Measurements from ENCODE around the gene OPA1.

Gene OPA1, protein sequence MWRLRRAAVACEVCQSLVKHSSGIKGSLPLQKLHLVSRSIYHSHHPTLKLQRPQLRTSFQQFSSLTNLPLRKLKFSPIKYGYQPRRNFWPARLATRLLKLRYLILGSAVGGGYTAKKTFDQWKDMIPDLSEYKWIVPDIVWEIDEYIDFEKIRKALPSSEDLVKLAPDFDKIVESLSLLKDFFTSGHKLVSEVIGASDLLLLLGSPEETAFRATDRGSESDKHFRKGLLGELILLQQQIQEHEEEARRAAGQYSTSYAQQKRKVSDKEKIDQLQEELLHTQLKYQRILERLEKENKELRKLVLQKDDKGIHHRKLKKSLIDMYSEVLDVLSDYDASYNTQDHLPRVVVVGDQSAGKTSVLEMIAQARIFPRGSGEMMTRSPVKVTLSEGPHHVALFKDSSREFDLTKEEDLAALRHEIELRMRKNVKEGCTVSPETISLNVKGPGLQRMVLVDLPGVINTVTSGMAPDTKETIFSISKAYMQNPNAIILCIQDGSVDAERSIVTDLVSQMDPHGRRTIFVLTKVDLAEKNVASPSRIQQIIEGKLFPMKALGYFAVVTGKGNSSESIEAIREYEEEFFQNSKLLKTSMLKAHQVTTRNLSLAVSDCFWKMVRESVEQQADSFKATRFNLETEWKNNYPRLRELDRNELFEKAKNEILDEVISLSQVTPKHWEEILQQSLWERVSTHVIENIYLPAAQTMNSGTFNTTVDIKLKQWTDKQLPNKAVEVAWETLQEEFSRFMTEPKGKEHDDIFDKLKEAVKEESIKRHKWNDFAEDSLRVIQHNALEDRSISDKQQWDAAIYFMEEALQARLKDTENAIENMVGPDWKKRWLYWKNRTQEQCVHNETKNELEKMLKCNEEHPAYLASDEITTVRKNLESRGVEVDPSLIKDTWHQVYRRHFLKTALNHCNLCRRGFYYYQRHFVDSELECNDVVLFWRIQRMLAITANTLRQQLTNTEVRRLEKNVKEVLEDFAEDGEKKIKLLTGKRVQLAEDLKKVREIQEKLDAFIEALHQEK

DNA sequence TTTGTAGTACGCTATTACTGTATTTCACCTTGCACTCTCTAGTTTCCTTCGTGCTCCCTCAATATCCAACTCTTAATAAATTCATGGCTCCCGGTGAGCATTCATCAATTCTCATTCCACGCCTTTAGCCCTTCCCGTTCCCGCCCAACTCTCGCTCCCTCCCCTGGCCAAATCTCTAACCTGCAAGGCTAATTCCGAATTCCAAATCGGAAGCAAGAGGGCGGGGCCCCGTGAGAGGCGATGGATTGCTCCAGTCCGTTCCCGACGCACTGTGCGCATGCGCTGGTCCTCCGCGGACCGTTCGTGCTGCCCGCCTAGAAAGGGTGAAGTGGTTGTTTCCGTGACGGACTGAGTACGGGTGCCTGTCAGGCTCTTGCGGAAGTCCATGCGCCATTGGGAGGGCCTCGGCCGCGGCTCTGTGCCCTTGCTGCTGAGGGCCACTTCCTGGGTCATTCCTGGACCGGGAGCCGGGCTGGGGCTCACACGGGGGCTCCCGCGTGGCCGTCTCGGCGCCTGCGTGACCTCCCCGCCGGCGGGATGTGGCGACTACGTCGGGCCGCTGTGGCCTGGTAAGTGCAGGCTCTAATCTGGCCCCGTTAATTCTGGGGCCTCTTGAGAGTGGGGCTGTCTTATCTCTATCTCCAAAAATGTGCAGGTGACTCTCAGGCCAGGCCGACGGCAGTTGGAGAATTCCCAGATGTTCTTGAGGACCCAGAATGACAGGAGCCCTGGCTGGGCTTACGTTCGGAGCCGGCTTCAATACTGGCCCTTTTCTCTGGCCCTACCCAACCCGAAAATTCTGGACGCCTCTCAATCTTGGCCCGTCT is at the start of gene OPA1:
Gene OPA1, plus strand, starts transcription at position 368 of the 827 bp plus-strand sequence. Its CDS starts 170 bp downstream, at position 538.
- peak; percentile 89 for DNase-seq

GRCh38 chr3:193544289-193544688 is 48.7 kb upstream of the OPA1 start:
- DNase-seq = no peak

- no peak for DNase-seq
Observed at GRCh38 chr3:193545304-193545703, 47.7 kb upstream of the OPA1 start.

GRCh38 chr3:193546129-193546528 is 46.9 kb upstream of the OPA1 start:
- no peak for DNase-seq

DNA sequence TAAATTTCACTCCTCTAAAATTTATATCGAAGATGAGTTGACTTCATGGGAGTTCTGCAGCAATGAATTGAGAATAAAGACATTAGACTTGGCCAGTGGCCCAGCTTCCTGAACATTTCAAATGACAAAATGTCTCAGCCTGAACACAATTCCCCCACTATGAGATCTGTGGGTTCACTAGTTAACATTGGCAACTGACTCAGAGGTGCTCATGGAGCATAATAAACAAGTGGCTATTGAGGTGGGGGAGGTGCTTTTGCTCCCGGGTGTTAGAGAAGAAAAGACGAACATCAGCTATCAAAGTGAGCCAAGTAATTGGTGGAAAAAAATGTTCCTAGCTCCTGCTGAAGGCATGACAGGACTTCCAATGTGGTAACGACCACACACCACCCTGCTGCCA is 44.6 kb upstream of the OPA1 start:
- DNase-seq = no peak

- DNase-seq = no peak
Observed at GRCh38 chr3:193552923-193553322, 40.1 kb upstream of the OPA1 start.

DNA sequence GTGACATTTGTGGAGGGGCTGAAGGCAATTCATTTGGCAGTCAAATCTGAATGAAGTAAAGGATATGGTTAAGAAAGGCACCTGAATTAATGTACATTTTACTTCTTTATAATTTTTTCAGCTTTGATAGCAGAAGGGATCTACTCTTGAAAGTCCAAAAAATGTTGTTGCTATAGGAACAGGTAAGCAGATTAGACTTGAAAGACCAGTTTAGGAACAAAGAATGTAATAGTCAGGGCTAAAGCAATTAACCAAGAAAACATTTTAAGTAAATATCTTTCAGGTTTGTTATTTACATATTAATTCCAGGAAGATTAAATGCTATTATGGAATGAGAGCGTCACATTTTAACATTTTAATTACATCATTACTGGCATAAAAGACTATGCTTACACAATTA is 39.4 kb upstream of the OPA1 start:
- no peak for DNase-seq

DNA sequence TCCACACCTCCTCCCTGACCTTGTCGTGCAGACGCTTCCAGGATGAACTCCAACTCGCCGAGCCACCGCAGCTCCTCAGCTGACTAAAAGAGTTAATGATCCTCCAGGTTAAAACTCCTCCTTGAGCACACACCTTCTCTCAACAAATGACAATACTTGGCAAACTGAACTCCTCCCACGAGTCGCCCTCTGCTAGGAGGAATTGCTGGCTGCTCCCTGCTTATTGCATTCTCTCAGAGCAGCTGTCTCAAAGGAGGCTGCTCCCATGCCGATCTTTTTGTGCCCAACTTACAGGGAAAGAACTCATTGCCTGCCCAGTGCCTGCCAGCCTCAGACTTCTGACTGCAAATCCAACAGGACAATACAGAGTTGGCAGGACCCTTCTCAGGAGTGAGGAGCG is 38.2 kb upstream of the OPA1 start, which contains the start of gene ATP13A4:
Gene ATP13A4, minus strand, starts transcription at position 85 of the 400 bp plus-strand sequence. CDS start 96 bp downstream, outside the sequence.
- DNase-seq = no peak

DNA sequence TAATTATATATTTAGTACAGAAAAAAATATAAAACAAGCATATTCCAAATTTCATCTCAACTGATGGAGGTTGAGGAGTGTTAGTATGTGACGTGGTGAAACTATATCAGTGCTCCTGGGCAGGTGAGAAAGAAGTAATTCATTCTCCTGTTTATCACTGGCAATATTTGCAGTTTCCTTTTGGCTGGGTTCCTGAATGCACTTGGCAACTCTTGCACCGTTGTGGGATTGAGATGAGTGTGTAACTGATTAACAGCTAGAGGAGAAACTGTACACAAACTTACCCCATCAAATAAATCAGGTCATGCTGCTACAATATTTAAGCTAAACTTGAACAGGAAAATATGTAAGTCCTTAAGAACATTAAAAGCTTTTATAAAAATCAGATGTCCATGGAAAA is 36.2 kb upstream of the OPA1 start:
- DNase-seq = no peak

GRCh38 chr3:193559100-193559499 is 33.9 kb upstream of the OPA1 start:
- no peak for DNase-seq

DNA sequence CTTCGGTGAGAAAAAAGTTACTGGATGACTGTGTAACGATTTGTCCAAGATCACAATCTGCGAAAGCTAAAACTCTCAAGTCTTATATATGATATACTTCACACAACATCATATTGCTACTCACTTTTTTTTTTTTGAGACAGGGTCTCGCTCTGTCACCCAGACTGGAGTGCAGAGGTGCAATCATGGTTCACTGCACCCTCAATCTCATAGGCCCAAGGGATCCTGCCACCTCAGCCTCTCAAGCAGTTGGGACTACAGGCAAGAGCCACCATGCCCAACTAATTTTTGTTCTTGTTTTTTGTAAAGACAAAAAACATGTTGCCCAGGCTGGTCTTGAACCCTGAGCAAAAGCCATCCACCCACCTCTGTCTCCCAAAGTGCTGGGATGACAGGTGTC is 32.9 kb upstream of the OPA1 start:
- no peak for DNase-seq

DNA sequence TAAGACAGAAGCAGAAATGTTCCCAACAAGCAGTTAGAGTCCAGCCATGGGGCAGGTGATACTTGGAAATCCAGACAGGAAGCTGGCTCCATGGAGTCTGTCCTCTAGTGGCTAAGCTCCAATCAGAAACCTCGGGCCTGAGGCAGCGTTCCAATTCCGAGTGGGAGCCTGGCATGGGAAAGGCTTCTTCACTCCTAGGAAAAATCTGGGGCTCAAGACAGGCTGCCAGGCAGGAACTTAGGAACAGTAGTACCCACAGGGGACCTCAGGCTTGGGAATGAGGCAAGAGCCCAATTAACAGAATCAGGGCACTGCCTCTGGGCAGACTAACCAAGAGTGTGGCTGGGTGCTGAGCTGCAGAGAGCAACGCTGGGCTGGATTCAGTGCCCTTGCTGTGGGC is 32.1 kb upstream of the OPA1 start:
- no peak for DNase-seq

DNA sequence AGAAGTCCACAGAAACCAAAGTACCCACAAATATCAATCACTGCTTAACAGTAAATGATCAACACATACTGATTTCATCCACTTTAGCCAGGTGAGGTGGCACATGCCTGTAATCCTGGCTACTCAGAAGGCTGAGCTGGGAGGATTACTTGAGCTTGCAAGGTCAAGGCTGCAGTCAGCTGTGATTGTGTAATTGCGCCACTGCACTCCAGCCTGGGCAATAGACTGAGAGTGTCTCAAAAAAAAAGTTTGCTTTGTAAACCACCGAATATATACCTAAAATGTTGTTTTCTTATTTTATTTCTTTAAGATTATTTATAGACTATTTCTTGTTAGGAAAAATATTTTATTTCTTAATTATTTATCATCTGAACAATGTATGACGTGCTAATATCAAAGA is 29.6 kb upstream of the OPA1 start:
- no peak for DNase-seq

DNA sequence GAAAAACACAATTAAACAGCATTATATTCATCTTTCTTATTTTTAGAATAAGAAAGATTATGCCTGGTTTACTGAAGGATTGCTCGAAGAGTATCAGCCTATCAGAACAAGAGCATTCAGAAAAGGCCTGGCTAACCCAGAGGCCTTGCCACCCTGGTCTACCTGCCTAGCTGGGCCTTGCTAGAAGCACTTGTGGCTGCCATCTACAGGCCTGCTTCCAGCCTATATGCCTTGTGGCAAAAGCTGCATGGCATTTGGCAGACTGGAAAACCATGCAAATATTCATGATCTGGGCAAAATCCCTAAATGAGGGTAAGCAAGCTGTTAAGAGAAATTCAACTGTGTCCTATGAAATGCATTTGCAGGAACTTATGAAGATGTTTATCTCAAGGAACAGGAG is 29.0 kb upstream of the OPA1 start:
- DNase-seq = no peak

GRCh38 chr3:193569119-193569518 is 23.9 kb upstream of the OPA1 start:
- no peak for DNase-seq

GRCh38 chr3:193572426-193572908 is 20.5 kb upstream of the OPA1 start:
- DNase-seq = peak; percentile 36

DNA sequence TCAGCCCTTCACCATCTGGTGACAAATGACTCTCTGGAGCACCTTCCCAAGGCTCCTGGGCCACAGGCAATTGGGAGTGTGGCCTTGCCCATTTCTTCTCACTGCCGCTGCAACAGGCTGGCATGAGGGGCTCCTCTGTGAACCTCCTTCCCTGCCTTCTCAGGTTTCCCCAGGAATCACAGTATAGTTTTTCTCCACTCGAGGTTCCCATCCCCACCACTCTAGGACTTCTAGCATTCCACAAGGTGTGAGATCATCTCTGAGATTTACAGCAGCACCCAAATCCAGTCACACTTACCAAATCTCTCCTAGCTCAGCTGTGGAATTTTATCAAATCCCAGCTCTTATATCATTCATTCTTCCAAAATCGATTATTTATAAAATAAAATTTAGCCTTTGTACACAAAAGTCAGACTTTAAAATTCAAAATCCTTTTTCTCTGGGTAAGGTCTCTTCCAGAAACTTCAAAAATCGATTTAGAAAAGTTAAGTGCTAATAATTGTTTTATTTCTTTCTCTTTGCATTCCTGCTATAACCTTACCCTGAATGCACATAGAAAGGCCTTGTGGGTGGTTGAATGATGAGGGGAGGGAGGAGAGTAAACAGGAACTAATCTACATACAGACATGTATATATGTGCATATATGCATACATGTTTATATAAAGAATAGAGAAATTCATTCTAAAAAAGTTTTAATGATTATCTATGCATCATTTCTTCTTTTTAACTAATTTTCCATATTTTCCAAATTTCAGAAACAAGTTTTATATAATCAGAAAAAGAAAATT is 19.4 kb upstream of the OPA1 start:
- DNase-seq = no peak

- no peak for DNase-seq
Observed at GRCh38 chr3:193574488-193575070, 18.4 kb upstream of the OPA1 start.

DNA sequence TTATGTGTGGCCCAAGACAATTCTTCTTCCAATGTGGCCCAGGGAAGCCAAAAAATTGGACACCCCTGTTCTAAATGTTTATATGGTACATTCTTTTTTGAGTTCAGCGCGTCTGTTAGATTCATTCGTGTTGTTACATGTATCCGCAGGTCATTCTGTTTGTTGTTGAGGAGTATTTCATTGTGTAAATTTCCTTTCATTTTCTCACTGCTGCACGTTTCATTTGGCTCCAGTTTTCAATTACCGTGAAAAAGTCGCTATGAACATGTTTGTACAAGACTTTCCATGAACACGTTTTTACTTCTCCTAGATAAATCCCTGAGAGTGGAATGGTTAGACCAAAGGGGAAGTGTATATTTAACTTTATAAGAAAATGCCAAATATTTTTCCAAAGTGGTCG is 7.5 kb upstream of the OPA1 start:
- no peak for DNase-seq

DNA sequence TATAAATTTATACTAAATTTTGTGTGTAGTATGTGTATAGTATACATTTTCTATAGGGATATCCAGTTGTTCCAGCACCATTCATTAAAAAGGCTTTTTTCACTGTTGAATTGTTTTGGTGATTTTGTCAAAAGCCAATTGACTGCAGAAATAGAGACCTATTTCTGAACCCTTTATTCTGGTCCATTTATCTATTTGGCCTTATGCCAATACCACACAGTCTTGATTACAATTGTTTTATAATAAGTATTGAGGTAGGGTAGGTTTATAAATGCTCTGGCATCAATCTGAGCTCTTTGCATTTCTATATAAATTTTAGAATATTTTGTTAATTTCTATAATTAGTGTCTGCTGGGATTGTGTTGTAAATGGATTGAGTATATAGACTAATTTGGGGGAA is 6.5 kb upstream of the OPA1 start:
- no peak for DNase-seq

DNA sequence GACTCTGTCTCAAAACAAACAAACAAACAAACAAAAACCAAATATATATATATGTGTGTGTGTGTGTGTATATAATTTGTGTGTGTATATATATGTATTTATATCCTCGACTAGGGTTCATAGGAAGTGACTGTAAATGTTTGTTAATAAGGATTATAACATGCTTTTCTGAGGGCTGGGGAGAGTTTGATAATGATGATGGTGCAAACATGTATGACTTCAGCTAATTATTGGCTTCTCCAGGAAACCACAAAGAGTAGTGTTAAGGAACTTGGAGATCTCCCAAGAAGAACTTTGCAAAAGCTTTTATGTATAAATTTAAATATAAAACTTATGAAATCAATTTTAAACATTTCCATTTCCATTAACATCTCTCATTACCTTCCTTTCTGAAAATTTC is 3.9 kb upstream of the OPA1 start:
- no peak for DNase-seq
